Ishikawa (cell line): ENCODE measurements around the gene CYBA.

Experiments
- CEBPB ChIP-seq: IDR thresholded peaks from 2 replicates; pipeline ENCODE4 v1.6.1; 2012
- CREB1 ChIP-seq: IDR thresholded peaks from 2 replicates; pipeline ENCODE4 v1.6.1; 2012; ENCODE audit warnings: low read depth
- EGR1 ChIP-seq: IDR thresholded peaks from 2 replicates; pipeline ENCODE4 v1.6.1; 2012
- EP300 ChIP-seq: IDR thresholded peaks from 2 replicates; pipeline ENCODE4 v1.6.1; 2012; ENCODE audit warnings: borderline replicate concordance
- FOXM1 ChIP-seq: IDR thresholded peaks from 2 replicates; pipeline ENCODE4 v1.6.1; 2012; ENCODE audit warnings: low read depth, borderline replicate concordance
- MAX ChIP-seq: IDR thresholded peaks from 2 replicates; pipeline ENCODE4 v1.6.1; 2012
- NFIC ChIP-seq: IDR thresholded peaks from 2 replicates; pipeline ENCODE4 v1.6.1; 2012
- RAD21 ChIP-seq: IDR thresholded peaks from 2 replicates; pipeline ENCODE4 v1.6.1; 2012; ENCODE audit warnings: low read depth
- TAF1 ChIP-seq: IDR thresholded peaks from 2 replicates; pipeline ENCODE4 v1.6.1; 2012; ENCODE audit warnings: low read depth, mild to moderate bottlenecking
- TCF12 ChIP-seq: IDR thresholded peaks from 2 replicates; pipeline ENCODE4 v1.6.1; 2012; ENCODE audit warnings: low read depth
- TEAD4 ChIP-seq: IDR thresholded peaks from 2 replicates; pipeline ENCODE4 v1.6.1; 2012
- YY1 ChIP-seq: IDR thresholded peaks from 2 replicates; pipeline ENCODE4 v1.6.1; 2012; ENCODE audit warnings: low read depth
- ZBTB7A ChIP-seq: IDR thresholded peaks from 2 replicates; pipeline ENCODE4 v1.6.1; 2012; ENCODE audit warnings: low read depth
- TF ChIP-seq, protein P1 (sequence below): IDR thresholded peaks from 2 replicates; pipeline ENCODE4 v1.6.1; 2012
- TF ChIP-seq, protein P2 (sequence below): IDR thresholded peaks from 2 replicates; pipeline ENCODE4 v1.6.1; 2012; ENCODE audit warnings: low read depth, mild to moderate bottlenecking

The CYBA gene

DNA sequence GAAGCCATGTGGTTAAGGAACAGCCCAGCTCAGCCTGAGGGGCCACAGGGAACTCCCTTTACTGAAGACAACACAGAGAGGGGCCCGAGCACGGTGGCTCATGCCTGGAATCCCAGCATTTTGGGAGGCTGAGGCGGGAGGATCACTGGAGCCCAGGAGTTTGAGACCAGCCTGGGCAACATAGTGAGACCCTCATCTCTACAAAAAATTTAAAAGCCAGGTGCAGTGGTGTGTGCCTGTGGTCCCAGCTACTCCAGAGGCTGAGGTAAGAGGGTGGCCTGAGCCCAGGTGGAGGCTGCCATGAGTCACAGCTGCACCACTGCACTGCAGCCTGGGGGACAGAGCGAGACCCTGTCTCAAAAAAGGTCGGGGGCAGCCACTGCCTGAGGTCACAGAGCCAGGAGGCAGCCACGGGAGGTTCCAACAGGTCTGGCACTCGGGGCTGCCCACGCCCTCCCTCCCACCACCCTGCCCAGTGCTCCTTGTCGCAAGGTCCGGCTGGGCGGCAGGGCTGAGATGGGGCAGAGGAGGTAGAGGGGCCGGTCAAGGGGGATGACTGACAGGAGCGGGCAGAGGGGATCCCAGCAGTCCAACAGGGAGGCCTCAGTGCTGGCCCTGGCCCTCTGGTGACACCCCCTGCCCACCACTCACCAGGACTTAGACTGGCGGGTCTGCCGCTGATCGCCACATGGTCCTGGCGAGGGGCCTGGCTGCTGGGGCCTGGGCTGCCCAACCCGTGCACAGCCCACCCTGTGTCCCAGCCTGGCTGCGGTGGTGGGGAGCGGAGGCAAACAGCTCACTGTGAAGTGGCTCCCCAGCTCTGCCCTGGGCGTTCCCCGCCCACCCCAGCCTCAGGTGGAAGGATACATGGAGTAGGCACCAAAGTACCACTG, 3.4 kb downstream of the CYBA start:
- TF ChIP-seq EP300 (no peak), CREB1 (no peak), EGR1 (no peak), RAD21 (no peak), TEAD4 (no peak), MAX (no peak), YY1 (no peak), CEBPB (no peak), ZBTB7A (no peak), TCF12 (no peak), TAF1 (no peak), FOXM1 (no peak), NFIC (no peak)
- TF ChIP-seq, protein P1, sequence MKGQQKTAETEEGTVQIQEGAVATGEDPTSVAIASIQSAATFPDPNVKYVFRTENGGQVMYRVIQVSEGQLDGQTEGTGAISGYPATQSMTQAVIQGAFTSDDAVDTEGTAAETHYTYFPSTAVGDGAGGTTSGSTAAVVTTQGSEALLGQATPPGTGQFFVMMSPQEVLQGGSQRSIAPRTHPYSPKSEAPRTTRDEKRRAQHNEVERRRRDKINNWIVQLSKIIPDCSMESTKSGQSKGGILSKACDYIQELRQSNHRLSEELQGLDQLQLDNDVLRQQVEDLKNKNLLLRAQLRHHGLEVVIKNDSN = no peak
- TF ChIP-seq, protein P2, sequence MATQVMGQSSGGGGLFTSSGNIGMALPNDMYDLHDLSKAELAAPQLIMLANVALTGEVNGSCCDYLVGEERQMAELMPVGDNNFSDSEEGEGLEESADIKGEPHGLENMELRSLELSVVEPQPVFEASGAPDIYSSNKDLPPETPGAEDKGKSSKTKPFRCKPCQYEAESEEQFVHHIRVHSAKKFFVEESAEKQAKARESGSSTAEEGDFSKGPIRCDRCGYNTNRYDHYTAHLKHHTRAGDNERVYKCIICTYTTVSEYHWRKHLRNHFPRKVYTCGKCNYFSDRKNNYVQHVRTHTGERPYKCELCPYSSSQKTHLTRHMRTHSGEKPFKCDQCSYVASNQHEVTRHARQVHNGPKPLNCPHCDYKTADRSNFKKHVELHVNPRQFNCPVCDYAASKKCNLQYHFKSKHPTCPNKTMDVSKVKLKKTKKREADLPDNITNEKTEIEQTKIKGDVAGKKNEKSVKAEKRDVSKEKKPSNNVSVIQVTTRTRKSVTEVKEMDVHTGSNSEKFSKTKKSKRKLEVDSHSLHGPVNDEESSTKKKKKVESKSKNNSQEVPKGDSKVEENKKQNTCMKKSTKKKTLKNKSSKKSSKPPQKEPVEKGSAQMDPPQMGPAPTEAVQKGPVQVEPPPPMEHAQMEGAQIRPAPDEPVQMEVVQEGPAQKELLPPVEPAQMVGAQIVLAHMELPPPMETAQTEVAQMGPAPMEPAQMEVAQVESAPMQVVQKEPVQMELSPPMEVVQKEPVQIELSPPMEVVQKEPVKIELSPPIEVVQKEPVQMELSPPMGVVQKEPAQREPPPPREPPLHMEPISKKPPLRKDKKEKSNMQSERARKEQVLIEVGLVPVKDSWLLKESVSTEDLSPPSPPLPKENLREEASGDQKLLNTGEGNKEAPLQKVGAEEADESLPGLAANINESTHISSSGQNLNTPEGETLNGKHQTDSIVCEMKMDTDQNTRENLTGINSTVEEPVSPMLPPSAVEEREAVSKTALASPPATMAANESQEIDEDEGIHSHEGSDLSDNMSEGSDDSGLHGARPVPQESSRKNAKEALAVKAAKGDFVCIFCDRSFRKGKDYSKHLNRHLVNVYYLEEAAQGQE = no peak

GRCh38 chr16:88646345-88647034, 4.4 kb downstream of the CYBA start:
- TF ChIP-seq TAF1 (no peak), EP300 (no peak), MAX (no peak), FOXM1 (no peak), TEAD4 (no peak), TCF12 (no peak), CREB1 (no peak), ZBTB7A (no peak), RAD21 (no peak), EGR1 (no peak), CEBPB (no peak), NFIC (no peak), YY1 (no peak)
- TF ChIP-seq, protein P1 = no peak
- TF ChIP-seq, protein P2 = no peak

DNA sequence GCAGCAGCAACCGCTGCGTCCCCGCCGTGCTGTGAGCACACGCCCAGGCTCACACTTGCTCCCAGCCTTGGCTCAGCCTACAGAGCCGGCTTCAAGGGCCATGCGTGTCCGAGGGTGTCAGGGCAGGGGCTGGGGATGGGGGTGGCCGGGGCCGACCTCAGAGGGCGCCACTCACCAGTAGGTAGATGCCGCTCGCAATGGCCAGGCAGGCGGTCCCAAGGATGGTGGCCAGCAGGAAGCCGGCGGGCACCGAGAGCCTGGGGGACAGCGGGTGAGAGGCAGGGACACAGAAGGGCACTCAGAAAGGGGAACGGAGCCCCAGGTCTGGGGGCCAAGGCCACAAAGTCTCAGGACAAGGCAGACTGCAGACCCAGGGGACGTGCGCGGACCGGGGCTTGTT, 4.9 kb downstream of the CYBA start:
- TF ChIP-seq CEBPB = no peak
- TF ChIP-seq NFIC = no peak
- no peak for TF ChIP-seq CREB1
- no peak for TF ChIP-seq ZBTB7A
- TF ChIP-seq MAX = no peak
- TF ChIP-seq FOXM1 = no peak
- no peak for TF ChIP-seq EGR1
- TF ChIP-seq YY1 = no peak
- TF ChIP-seq RAD21 = no peak
- TF ChIP-seq TCF12 = no peak
- TF ChIP-seq TEAD4 = no peak
- TF ChIP-seq, protein P1 = no peak
- no peak for TF ChIP-seq TAF1
- TF ChIP-seq, protein P2 = no peak
- TF ChIP-seq EP300 = no peak
